ENCODE data around the gene TMEM190.
"Not testable (repeated sequence)": the region's sequence is repeated elsewhere in the genome, so short reads cannot be mapped to it uniquely, and the experiment has no call there.

TMEM190 gene

DNA sequence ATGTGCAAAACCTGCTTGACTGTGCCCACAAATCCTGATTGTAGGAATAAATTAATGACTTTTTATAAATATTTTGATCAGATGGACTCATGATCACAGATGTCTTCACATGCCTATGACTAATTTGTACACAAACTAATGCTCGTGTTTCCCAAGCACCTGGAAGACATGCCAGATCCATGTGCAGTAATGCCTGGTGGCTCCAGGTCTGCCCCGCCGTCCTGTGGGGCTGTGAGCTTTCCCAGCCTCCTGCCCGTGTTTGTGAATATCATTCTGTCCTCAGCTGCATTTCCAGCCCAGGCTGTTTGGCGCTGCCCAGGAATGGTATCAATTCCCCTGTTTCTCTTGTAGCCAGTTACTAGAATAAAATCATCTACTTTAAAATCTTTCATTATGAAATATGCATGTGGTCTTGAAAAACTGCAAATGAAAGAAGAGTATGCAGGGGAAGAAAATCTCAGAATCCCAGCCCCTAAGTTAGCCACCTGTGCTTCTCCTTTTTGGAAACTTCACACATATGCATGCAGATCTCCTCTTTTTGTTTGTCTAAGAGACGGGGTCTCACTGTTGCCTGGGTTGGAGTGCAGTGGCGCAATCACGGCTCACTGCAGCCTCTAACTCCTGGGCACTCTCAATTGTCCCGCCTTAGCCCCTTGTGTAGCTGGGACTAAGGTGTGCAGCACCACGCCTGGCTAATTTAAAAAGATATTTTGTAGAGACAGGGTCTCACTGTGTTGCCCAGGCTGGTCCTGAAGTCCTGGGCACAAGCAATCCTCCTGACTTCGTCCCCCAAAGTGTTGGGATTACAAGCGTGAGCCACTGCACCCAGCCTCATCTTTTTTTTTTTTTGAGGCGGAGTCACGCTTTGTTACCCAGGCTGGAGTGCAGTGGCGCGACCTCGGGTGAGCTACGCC lies 15.3 kb downstream of the TMEM190 start:
- DNase-seq (ENCODE audit: low spot score): no peak

DNA sequence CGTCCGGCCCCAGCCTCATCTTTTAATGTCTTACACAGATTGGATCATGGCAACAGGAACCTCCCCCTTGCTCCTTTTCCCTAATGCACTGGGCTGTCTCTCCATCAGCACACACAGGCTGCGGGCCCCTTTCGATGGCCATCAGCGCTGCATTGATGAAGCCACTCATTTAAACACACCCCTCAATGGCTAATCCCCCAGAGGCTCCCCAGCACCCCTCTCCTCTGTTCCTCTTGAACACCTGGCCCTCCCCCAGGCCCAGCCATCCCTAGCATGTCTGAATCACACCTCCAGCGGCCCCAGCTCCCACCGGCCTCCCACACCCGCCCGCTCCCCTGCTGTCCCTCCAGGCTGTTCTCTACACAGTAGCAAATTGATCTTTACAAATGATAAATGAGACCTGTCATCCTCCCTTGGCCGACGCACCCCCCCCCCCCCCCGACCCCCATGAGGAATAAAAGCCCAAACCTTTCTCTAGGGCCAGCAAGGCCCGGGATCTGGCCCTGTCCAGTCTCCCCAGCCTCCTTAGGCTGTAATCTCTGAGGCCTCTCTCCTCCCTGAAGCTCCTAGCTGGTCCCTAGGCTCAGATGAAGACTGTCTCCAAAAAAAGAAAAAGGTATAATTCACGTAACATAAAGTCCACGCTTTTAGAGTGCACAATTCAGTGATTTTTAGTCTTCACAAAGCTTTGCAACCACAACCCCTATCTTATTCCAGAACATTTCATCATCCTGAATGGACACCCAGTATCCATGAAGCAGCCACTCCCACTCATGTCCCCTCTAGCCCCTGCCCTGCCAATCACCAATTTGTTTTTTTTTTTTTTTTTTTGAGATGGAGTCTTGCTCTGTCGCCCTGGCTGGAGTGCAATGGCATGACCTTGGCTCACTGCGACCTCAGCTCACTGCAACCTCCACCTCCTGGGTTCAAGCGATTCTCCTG lies 16.5 kb downstream of the TMEM190 start:
- DNase-seq (ENCODE audit: low spot score): no peak

DNA sequence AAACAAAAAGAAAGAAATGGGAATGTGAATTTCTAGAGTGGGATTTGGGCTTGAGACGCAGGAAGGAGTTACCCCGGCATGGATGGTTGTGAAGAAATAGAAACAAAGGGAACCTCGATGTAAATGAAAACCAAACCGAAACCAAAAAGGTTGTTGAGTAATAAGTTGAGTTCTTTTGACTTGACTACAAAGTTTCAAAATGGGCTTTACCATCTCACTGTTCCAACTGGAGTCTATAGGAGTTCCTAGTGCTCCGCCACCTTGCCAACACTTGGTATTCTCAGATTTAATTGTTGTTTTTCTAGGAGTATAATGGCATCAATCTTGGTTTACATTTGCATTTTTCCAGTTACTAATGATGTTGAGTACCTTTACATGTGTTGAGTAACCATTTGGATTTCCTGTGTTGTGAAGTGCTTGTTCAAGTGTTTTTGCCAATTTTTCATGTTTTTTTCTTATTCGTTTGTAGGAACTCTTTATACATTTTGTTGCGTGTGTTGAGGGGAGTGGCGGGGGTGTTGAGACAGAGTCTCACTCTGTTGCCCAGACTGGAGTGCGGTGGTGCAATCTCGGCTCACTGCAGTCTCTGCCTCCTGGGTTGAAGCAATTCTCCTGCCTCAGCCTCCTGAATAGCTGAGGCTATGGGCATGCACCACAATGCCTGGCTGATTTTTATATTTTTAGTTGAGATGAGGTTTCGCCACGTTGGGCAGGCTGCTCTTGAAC lies 21.7 kb downstream of the TMEM190 start:
- DNase-seq (ENCODE audit: low spot score): no peak

DNA sequence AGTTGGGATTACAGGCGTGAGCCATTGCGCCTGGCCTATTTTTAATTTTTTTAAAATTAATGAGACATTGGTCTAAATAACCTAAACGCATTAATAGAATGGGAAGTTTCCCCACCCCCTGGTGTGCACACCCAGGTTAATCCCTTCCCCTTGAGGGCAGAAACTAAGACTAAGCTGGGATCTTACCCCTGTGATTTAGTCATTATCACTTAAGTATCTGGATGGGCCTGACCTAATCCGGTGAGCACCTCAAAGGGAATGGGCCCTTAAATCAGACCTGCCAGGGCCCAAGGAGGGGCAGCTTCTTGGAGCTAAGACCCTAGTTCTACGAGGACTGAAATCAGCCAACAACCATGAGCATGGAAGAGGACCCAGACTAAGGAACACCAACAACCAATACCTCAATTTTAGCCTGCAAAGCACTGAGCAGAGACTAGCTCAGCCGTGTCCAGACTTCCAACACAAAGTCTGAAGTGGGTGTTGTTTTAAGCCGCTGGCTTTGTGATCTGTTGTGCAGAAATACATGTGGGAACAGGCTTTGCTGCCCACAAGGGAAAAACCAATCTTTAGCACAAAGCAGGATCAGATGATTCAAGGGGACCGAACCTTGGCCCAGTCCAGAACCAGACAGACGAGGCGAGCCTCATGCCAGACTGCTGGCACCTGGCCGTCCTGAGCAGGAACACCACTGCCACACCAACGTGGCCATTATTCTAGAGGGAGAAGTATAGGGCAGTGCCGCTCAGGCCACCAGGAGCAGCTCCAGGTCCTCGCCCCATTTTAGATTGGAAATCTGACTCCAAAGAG lies 23.9 kb downstream of the TMEM190 start:
- no peak for DNase-seq (ENCODE audit: low spot score)

DNA sequence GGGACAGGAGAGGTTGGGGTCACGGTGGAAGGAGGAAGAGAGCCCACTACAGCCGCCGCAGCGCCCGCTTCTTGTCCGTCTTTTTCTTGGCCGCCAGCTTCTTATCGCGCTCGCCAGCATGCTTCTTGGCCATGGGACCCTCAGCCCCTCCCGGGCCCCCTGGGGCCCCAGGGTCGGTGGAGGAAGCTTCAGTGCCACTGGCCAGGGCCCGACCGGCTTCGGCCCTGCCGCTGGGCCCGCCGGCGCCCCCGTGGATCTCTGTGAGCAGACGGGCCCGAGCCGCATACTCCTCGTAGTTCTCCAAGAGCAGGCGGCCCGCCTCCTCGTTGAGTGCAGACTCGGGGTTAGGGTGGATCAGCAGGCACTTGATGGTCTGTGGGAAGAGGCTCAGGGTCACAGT lies 24.8 kb downstream of the TMEM190 start:
- not testable (repeated sequence) for DNase-seq (ENCODE audit: low spot score)

DNA sequence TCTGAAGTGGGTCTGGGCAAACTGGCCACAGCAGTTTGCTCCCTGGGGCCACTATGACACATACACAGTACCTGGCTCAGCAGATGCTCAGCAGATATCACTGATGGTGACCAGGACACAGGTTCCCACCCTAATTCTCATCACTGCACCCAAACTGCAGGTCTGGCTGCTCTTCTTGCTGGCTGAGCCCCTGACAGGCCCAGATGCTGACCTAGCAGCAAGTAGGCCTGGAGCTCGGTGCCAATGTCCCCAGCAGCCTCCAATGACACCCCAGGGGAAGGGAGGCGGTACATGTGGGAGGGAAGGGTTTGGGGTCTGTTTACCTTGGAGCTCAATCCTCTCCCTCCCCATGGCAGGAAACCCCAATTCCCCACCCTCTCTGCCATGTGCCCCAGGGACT lies 25.9 kb downstream of the TMEM190 start:
- no peak for DNase-seq (ENCODE audit: low spot score)

DNA sequence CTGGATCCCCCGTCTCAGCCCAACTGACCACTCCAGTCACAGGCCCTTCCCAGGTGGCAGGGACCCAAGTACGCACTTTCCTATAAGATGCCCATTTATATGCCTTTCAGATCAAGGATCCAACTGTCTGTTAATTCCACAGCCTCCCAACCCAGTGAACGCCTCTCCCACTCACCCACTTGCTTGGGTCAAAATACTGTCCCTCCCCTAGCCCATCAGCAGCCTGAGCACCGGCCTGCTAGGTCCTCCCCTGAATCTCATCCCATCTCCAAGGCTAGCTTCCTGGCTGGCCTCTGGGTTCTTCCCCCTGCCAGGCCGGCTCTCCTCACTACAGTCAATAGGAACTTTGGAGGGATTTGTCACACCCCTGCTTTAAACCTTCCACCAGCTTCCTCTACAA lies 29.0 kb downstream of the TMEM190 start:
- DNase-seq (ENCODE audit: low spot score): no peak

DNA sequence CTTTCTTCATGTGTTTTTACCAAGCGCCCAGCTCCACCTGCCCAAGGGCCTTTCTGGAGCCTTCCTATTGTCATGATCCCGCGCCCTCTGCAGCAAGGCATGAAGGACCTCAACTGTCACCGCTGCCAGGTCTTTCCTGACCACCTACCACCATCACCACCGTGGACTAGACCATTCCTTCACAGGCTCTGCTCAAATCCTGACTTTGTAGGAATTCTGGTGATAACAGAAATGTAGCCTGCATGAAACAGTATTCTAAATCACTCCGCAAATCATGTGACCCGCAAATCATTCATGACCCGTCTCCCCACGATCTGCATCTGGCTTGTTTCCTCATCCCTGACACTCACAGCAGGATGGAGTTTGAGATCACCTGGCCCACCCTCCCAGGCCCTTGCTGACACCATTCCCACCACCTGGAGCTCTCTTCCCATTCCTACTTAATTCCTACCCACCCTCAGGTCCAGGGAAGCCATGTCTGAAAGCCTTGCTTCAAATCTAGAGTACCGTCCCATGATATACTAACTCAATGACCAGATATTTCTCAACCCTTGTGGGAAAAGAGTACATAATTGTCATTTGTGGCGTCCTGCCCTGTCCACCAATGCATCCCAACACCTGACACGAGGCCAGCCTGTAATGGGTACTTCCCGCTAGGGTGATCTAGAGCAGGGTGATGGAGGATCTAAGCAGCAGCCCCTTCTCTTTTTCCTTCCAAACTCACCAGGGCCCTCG lies 29.6 kb downstream of the TMEM190 start:
- no peak for DNase-seq (ENCODE audit: low spot score)

DNA sequence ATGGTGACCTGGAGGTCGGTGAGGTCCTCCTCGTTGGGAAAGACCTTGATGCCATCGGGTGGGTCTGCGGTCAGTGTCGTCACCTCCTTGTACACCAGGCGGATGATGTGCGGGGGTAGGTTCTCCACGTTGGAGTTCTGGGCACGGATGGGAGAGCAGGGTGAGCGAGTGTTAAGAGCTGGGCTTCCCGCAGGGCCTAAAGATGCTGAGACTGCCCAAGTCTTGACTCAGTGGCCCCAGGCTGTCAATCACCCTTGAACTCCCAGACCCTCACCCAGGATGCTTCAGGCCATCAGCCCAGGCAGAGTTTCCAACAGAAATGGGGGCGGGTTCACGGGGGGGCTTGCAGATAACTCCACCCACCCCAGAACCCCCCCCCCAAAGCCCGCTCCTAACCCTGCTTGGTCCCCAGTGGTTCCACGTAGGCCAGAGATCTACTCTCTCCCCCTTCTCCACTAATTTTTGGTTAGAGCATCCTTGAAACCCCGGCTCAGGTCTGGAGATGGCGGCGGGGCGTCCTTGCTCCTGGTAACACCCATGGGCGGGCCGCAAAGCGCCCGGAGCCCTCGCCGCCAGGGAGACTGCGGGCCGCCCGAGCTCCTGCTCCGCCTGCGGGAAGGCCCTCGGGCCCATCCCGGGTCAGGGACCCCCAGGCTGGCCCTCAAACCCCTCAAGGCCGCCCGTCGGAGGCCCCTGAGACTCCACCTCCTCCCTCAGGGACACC lies 30.4 kb downstream of the TMEM190 start:
- DNase-seq (ENCODE audit: low spot score): no peak

DNA sequence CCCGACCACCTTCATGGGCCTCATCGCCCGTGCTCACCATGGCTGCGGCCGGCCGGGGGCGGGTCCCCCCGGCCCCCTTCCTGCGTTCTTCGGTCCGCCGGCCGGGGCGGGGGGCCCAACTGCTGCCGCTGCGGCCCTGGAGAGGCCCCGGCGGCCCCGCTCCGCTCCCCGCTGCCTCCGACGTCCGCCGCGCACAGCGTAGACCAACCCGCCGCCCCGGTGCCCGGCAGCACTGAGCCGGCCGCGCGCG lies 30.8 kb downstream of the TMEM190 start, which contains the start of gene UBE2S:
Gene UBE2S (minus strand): TSS at position 239 of the 250 bp plus-strand sequence. CDS start 199 bp downstream, at position 40.
- not testable (repeated sequence) for DNase-seq (ENCODE audit: low spot score)

DNA sequence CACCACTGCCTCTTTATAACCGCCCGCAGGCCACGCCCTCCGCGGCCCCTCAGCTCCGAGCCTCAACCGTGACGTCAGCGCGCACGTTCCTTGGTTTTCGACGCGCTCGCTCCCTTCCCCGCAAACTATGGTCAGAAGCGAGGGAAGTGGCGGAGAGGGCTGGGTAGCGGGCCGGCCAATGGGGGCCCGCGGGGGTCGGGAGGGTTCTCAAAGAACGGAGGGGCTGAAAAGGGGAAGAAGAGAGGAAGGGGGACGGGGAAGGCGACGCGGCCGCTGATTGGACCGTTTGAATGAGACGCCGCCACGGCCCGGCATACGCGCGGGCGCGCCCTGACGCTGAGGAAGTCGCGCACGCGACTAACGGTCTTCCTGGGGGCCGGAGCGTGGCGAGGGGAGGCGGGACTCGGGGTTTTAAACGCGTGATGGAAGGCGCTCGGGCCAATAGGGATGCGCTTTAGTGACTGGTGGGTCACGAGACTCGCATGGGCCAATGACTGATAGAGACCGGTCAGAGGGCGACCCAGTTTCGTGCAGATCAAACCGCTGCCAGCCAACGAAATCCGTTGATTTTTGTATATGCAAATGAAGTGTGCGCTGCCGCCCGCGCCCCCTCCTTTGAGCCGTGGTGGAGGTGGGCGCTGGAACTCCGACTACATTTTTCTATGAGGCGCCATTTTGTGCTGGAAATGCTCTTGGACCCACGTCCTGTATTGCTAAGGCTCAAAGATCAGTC lies 31.3 kb downstream of the TMEM190 start:
- peak; percentile 99 for DNase-seq (ENCODE audit: low spot score)

DNA sequence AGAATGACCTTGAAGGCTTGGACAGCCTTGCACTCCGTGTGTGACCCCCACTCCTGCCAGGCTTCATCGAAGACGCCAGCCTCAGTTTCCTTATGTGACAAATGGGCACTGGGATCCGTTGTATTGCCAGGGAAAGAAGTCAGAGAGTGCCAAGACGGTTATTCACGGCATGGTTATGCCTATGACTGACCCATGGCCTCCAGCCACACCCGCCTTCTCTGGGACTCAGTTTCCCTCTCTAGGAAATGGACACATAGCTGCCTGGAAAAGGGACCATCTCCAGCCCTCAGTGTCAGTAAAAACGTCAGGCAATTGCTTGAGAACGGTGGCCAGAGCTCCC lies 31.9 kb downstream of the TMEM190 start:
- no peak for DNase-seq (ENCODE audit: low spot score)

DNA sequence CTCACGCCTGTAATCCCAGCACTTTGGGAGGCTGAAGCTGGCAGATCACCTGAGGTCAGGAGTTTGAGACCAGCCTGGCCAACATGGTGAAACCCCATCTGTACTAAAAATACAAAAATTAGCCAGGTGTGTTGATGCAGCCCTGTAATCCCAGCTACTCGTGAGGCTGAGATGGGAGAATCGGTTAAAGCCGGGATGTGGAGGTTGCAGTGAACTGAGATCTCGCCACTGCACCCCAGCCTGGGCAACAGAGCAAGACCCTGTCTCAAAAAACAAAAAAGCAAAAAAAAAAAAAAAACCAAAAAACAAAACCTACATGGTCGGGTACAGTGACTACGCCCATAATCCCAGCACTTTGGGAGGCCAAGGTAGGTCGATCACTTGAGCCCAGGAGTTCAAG lies 32.6 kb downstream of the TMEM190 start:
- not testable (repeated sequence) for DNase-seq (ENCODE audit: low spot score)

DNA sequence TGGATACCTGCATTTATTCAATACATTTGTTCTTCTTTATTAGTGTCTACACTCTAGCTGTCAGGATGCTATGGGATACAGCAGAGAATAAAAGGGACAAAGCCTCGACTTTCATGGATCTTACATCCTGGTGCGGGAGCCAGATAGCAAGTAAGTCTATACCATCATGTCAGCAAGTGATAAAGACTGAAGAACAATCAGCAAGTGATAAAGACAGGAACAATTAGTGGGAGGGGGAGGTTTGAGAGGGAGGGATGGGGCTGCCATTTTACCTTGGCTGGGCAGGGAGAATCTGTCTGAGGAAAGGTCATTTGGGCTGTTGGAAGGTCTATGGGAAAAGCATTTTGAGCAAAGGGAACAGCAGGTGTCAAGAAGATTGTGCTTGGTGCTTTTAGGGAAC lies 33.5 kb downstream of the TMEM190 start:
- no peak for DNase-seq (ENCODE audit: low spot score)

DNA sequence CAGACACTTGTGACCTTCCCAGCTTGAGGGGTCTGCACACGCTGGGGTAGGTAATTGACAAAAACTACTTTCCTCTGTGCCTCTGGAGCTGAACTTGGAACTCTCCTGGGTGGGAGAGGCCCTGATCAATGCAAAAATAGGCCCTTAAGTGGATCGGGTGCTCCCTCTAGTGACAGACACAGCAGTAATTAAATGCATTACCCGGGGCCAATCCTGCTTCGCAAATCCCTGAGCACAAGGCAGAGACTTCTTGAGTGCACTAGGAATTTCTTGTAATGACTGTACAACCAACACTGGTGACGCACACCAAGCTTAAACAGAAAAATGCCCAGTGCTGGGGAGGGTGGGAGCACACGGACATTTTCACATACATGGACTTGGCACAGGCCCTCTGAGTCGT lies 41.6 kb downstream of the TMEM190 start:
- DNase-seq (ENCODE audit: low spot score): peak; percentile 90

DNA sequence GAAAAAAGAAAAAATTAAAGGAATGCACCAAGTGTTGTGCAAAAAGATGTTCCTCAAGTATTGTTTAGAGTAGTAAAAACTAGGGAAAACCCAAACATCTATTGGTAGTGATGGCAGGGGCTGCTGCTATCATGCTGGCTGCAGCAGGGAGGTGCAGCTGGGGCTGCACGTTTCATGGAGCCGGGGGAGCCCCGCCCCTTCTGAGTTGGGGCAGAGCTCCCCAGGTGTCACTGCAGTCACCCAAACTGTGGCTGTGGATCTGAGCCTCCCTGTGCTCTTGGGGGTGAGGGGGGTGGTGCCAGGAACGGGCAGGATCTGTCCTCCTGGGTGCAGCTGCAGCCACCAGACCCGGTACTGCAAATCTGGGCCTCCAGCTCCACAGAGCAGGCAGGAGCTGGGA lies 42.5 kb downstream of the TMEM190 start:
- no peak for DNase-seq (ENCODE audit: low spot score)

DNA sequence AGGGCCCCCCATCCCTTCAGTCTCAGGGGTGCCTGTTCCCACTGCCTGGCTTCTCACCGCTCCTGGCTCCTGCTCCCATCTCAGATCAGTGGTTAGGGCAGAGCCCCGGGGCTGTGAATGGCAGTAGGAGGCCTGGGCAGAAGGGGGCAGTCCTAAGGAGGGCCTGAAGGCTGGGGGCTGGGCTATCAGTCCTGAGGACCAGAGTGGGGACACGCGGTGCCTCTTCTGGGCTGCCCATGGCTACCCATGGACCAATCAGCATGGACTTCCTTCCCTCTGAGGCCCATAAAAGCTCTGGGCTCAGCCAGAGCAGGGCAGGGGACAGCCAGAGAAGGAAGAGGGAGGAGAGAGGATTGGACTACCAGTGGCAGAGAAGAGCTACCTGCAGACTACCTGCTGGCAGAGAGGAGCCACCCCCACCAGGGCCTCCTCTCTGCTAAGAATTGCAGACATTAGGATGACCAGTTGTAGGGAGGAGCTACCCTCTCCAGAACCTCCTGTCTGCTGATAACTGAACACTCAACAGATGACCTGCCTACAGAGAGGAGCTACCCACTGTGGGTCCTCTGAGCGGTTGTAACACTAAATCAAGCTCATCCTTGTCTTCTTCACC lies 43.1 kb downstream of the TMEM190 start:
- DNase-seq (ENCODE audit: low spot score): peak; percentile 44

DNA sequence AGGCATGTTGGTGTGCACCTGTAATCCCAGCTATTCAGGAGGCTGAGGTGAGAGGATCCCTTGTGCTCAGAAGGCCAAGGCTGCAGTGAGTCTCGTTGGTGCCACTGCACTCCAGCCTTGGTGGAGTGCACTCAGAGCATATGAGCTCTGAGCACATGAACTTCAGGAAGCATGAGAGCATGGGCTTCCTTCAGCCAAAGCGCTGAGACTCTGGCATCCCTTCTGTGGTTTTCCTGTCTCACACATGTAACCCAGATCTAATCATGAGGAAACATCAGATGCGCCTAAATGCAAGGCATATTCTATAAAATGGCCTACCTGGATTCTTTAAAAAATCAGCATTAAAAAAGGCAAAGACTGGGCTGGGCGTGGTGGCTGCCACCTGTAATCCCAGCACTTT lies 44.7 kb downstream of the TMEM190 start:
- not testable (repeated sequence) for DNase-seq (ENCODE audit: low spot score)
